ENCODE results near the gene TALDO1.

Gene TALDO1

GRCh38 chr11:791658-792534 lies 44.6 kb downstream of the TALDO1 start:
- Histone ChIP-seq H3K36me3 (ENCODE audit: control insufficient read depth, insufficient read depth, low read length) (peaks cover 24% of the 10 kb centered on the region), H3K4me1 (ENCODE audit: control insufficient read depth, insufficient read depth, low read length, poor library complexity, severe bottlenecking) (peaks cover 17% of the 10 kb centered on the region), H3K4me3 (ENCODE audit: extremely low read depth, insufficient read depth, low read length, poor library complexity, severe bottlenecking) (no peak overlapping the region), H3K9me3 (ENCODE audit: control insufficient read depth, low read length) (no peaks in the 10 kb centered on the region), H3K27ac (ENCODE audit: low read depth, low read length, severe bottlenecking) (no peak overlapping the region)
- 96 to 98% methylated on average over 43 to 47 of the region's 49 CpGs for WGBS, 2 experiments (ENCODE audit: insufficient coverage in 2 of 2)

- WGBS, 2 experiments (ENCODE audit: insufficient coverage in 2 of 2), result 87 to 97% methylated on average over 3 to 14 of the region's 15 CpGs
- H3K36me3 ChIP-seq (ENCODE audit: control insufficient read depth, insufficient read depth, low read length), result peaks cover 24% of the 10 kb centered on the region
- no peak overlapping the region for H3K4me3 ChIP-seq (ENCODE audit: extremely low read depth, insufficient read depth, low read length, poor library complexity, severe bottlenecking)
- H3K27ac ChIP-seq (ENCODE audit: low read depth, low read length, severe bottlenecking), result no peak overlapping the region
- H3K9me3 ChIP-seq (ENCODE audit: control insufficient read depth, low read length), result no peaks in the 10 kb centered on the region
- H3K4me1 ChIP-seq (ENCODE audit: control insufficient read depth, insufficient read depth, low read length, poor library complexity, severe bottlenecking), result peaks cover 19% of the 10 kb centered on the region
Measured at GRCh38 chr11:792535-792821, 45.2 kb downstream of the TALDO1 start.

GRCh38 chr11:792873-793272 lies 45.6 kb downstream of the TALDO1 start:
- no peak overlapping the region for H3K4me3 ChIP-seq (ENCODE audit: extremely low read depth, insufficient read depth, low read length, poor library complexity, severe bottlenecking)
- 96% methylated on average over 10 to 12 of the region's 13 CpGs for WGBS, 2 experiments (ENCODE audit: insufficient coverage in 2 of 2)
- H3K4me1 ChIP-seq (ENCODE audit: control insufficient read depth, insufficient read depth, low read length, poor library complexity, severe bottlenecking), result peaks cover 19% of the 10 kb centered on the region

GRCh38 chr11:793556-793955 lies 46.3 kb downstream of the TALDO1 start:
- 80 to 84% methylated on average over 5 of the region's 7 CpGs for WGBS, 2 experiments (ENCODE audit: insufficient coverage in 2 of 2)
- no peak overlapping the region for H3K4me3 ChIP-seq (ENCODE audit: extremely low read depth, insufficient read depth, low read length, poor library complexity, severe bottlenecking)

More at GRCh38 chr11:792873-793272, 45.6 kb downstream of the TALDO1 start:
- Histone ChIP-seq H3K9me3 (ENCODE audit: control insufficient read depth, low read length) (no peaks in the 10 kb centered on the region), H3K36me3 (ENCODE audit: control insufficient read depth, insufficient read depth, low read length) (peaks cover 24% of the 10 kb centered on the region), H3K27ac (ENCODE audit: low read depth, low read length, severe bottlenecking) (no peak overlapping the region)

GRCh38 chr11:794013-794765 lies 46.9 kb downstream of the TALDO1 start:
- H3K36me3 ChIP-seq (ENCODE audit: control insufficient read depth, insufficient read depth, low read length), result peaks cover 28% of the 10 kb centered on the region
- H3K4me3 ChIP-seq (ENCODE audit: extremely low read depth, insufficient read depth, low read length, poor library complexity, severe bottlenecking), result no peak overlapping the region
- H3K4me1 ChIP-seq (ENCODE audit: control insufficient read depth, insufficient read depth, low read length, poor library complexity, severe bottlenecking), result peaks cover 19% of the 10 kb centered on the region
- WGBS, 2 experiments (ENCODE audit: insufficient coverage in 2 of 2), result 91 to 98% methylated on average over 26 to 29 of the region's 31 CpGs
- no peaks in the 10 kb centered on the region for H3K9me3 ChIP-seq (ENCODE audit: control insufficient read depth, low read length)
- no peak overlapping the region for H3K27ac ChIP-seq (ENCODE audit: low read depth, low read length, severe bottlenecking)

More at GRCh38 chr11:793556-793955, 46.3 kb downstream of the TALDO1 start:
- Histone ChIP-seq H3K36me3 (ENCODE audit: control insufficient read depth, insufficient read depth, low read length) (peaks cover 24% of the 10 kb centered on the region), H3K9me3 (ENCODE audit: control insufficient read depth, low read length) (no peaks in the 10 kb centered on the region), H3K4me1 (ENCODE audit: control insufficient read depth, insufficient read depth, low read length, poor library complexity, severe bottlenecking) (peaks cover 19% of the 10 kb centered on the region), H3K27ac (ENCODE audit: low read depth, low read length, severe bottlenecking) (no peak overlapping the region)

- Histone ChIP-seq H3K4me3 (ENCODE audit: extremely low read depth, insufficient read depth, low read length, poor library complexity, severe bottlenecking) (no peak overlapping the region), H3K27ac (ENCODE audit: low read depth, low read length, severe bottlenecking) (no peak overlapping the region), H3K36me3 (ENCODE audit: control insufficient read depth, insufficient read depth, low read length) (peaks cover 34% of the 10 kb centered on the region), H3K4me1 (ENCODE audit: control insufficient read depth, insufficient read depth, low read length, poor library complexity, severe bottlenecking) (peaks cover 19% of the 10 kb centered on the region), H3K9me3 (ENCODE audit: control insufficient read depth, low read length) (no peaks in the 10 kb centered on the region)
- WGBS, 2 experiments (ENCODE audit: insufficient coverage in 2 of 2), result 93 to 95% methylated on average over 24 to 26 of the region's 38 CpGs
Measured at GRCh38 chr11:794766-795633, 47.7 kb downstream of the TALDO1 start.

- Histone ChIP-seq H3K27ac (ENCODE audit: low read depth, low read length, severe bottlenecking) (no peak overlapping the region), H3K36me3 (ENCODE audit: control insufficient read depth, insufficient read depth, low read length) (peaks cover 43% of the 10 kb centered on the region), H3K9me3 (ENCODE audit: control insufficient read depth, low read length) (no peaks in the 10 kb centered on the region), H3K4me3 (ENCODE audit: extremely low read depth, insufficient read depth, low read length, poor library complexity, severe bottlenecking) (peak overlapping the region; percentile 71), H3K4me1 (ENCODE audit: control insufficient read depth, insufficient read depth, low read length, poor library complexity, severe bottlenecking) (peaks cover 13% of the 10 kb centered on the region)
- 59 to 60% methylated on average over 4 to 16 of the region's 26 CpGs for WGBS, 2 experiments (ENCODE audit: insufficient coverage in 2 of 2)
Measured at GRCh38 chr11:795634-796564, 48.6 kb downstream of the TALDO1 start.

- 47 to 51% methylated on average over 17 to 18 of the region's 18 CpGs for WGBS, 2 experiments (ENCODE audit: insufficient coverage in 2 of 2)
- H3K4me3 ChIP-seq (ENCODE audit: extremely low read depth, insufficient read depth, low read length, poor library complexity, severe bottlenecking), result peak overlapping the region; percentile 71
- H3K4me1 ChIP-seq (ENCODE audit: control insufficient read depth, insufficient read depth, low read length, poor library complexity, severe bottlenecking), result peaks cover 13% of the 10 kb centered on the region
- no peaks in the 10 kb centered on the region for H3K9me3 ChIP-seq (ENCODE audit: control insufficient read depth, low read length)
- peak overlapping the region; percentile 88 for H3K27ac ChIP-seq (ENCODE audit: low read depth, low read length, severe bottlenecking)
- peaks cover 51% of the 10 kb centered on the region for H3K36me3 ChIP-seq (ENCODE audit: control insufficient read depth, insufficient read depth, low read length)
Measured at GRCh38 chr11:796565-797295, 49.5 kb downstream of the TALDO1 start.

- peak overlapping the region; percentile 71 for H3K4me3 ChIP-seq (ENCODE audit: extremely low read depth, insufficient read depth, low read length, poor library complexity, severe bottlenecking)
- H3K36me3 ChIP-seq (ENCODE audit: control insufficient read depth, insufficient read depth, low read length), result peaks cover 51% of the 10 kb centered on the region
- H3K4me1 ChIP-seq (ENCODE audit: control insufficient read depth, insufficient read depth, low read length, poor library complexity, severe bottlenecking), result peaks cover 13% of the 10 kb centered on the region
- H3K27ac ChIP-seq (ENCODE audit: low read depth, low read length, severe bottlenecking), result peak overlapping the region; percentile 88
- WGBS, 2 experiments (ENCODE audit: insufficient coverage in 2 of 2), result 0% methylated on average over 43 to 55 of the region's 57 CpGs
- H3K9me3 ChIP-seq (ENCODE audit: control insufficient read depth, low read length), result no peaks in the 10 kb centered on the region
Measured at GRCh38 chr11:797296-798092, 50.2 kb downstream of the TALDO1 start.

Measured in mesodermal cell (in vitro differentiated cells).